Ovary (tissue), 3 donors: ENCODE measurements around the gene NDUFS6.

Source experiments
- POLR2A ChIP-seq: fragments of 450-650 bp; IDR thresholded peaks from one replicate; pipeline ENCODE4 v1.6.1; 2017; ENCODE audit warnings: antibody characterized with exemption, mild to moderate bottlenecking, moderate library complexity
- TF ChIP-seq, protein P1 (sequence below), 3 donors: fragments of 450-650 bp in 2 of 3; fragments of 200-600 bp in 1 of 3; IDR thresholded peaks; one replicate each; pipeline versions ENCODE4 v1.5.1 to v1.8.0; 2016 to 2022; ENCODE audit warnings: antibody characterized with exemption in 3 of 3, mild to moderate bottlenecking in 1 of 3
- donor health status: DM: no; HTN: no; CAD: no.

DNA sequence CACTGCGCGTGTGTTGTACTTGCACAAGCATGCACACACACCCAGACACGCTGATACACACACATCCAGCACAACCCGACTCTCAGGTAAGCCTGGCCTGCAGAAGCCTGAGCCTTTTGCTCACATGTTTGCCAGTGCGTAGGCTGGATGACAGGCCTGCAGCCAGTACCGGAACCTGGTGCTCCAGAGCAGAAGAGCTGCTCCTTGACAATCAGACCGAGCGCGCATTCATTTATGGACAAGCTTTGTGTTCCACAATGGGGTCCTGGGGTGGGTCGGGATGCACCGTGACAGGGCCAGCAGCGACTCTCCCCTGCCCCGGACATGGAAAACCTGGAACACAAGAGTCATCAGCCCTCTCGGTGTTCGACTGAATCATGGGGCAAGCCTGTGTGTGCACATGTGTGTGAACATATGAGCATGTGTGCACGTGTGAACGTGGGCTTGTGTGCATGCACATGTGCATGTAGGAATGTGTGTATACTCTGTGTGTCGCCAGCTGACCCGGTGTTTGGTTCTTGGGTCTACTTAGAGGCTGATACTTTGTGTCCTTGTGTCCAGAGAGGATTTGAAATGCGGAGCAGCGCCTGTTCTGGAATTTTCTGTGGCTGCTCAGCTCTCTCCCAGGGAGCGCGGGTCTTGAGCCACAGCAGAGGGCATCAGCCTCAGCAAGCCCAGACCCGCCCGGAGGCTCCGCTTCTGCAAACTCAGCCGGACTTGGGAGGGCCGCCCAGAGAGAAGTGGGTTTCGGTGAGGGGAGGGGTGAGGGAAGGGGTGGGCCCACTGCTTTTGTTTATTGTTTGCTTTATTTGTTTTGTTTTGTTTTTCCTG lies 49.3 kb downstream of the NDUFS6 start:
- TF ChIP-seq, protein P1, sequence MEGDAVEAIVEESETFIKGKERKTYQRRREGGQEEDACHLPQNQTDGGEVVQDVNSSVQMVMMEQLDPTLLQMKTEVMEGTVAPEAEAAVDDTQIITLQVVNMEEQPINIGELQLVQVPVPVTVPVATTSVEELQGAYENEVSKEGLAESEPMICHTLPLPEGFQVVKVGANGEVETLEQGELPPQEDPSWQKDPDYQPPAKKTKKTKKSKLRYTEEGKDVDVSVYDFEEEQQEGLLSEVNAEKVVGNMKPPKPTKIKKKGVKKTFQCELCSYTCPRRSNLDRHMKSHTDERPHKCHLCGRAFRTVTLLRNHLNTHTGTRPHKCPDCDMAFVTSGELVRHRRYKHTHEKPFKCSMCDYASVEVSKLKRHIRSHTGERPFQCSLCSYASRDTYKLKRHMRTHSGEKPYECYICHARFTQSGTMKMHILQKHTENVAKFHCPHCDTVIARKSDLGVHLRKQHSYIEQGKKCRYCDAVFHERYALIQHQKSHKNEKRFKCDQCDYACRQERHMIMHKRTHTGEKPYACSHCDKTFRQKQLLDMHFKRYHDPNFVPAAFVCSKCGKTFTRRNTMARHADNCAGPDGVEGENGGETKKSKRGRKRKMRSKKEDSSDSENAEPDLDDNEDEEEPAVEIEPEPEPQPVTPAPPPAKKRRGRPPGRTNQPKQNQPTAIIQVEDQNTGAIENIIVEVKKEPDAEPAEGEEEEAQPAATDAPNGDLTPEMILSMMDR (IDR thresholded peaks at IDR 0.05) = no peak
- TF ChIP-seq POLR2A = no peak
